ENCODE measurements around the gene CTU1.

CTU1 gene

DNA sequence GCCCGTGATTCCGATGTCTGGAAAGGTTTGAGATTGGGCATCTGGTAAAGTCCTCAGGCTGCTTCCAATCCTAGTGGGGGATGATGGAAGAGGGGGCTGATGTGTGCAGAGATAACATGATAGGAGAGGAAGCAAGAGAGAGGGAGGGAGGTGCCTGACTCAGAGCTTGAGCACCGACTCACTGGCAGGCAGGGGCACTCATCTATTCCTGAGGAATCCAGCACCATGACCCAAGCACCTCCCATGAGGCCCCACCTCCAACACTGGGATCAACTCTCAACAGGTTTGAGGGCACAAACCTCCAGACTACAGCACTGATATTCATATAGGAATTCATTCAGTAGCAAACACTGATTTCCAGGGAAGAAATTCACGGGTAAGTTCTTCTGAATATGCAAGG lies 10.9 kb upstream of the CTU1 start:
- TF ChIP-seq, protein P1, sequence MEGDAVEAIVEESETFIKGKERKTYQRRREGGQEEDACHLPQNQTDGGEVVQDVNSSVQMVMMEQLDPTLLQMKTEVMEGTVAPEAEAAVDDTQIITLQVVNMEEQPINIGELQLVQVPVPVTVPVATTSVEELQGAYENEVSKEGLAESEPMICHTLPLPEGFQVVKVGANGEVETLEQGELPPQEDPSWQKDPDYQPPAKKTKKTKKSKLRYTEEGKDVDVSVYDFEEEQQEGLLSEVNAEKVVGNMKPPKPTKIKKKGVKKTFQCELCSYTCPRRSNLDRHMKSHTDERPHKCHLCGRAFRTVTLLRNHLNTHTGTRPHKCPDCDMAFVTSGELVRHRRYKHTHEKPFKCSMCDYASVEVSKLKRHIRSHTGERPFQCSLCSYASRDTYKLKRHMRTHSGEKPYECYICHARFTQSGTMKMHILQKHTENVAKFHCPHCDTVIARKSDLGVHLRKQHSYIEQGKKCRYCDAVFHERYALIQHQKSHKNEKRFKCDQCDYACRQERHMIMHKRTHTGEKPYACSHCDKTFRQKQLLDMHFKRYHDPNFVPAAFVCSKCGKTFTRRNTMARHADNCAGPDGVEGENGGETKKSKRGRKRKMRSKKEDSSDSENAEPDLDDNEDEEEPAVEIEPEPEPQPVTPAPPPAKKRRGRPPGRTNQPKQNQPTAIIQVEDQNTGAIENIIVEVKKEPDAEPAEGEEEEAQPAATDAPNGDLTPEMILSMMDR (IDR thresholded peaks at IDR 0.05; ENCODE audit: low read depth, low read length): no peak
- no peak overlapping the region for H3K4me3 ChIP-seq (ENCODE audit: low read depth, low read length)

DNA sequence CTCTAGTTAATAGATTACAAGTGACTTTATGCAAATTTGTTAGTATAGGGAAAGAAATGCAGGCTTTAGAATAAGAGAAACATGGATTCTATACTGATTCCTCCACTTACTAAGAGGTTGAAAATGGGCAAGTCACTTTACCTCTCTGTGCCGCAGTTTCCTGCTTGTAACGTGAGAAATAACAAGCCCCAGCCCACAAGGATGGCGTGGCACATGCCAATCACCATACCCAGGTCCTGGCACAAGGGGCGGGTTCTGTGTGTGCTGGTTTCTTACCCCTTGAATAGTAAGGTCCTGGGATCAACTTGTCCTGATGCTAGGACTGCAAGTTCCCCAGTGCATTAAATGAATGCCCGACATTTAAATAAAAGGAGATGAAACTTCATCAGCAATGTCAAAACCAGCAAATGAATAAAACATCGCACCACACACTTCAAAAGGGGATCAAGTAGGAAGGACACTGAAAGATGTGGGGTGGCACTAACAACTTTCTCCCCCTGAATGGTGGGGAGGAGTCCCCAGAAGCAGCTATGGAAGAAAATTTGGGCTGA lies 8.6 kb upstream of the CTU1 start:
- TF ChIP-seq, protein P1 (IDR thresholded peaks at IDR 0.05; ENCODE audit: low read depth, low read length): no peak
- no peak overlapping the region for H3K4me3 ChIP-seq (ENCODE audit: low read depth, low read length)

DNA sequence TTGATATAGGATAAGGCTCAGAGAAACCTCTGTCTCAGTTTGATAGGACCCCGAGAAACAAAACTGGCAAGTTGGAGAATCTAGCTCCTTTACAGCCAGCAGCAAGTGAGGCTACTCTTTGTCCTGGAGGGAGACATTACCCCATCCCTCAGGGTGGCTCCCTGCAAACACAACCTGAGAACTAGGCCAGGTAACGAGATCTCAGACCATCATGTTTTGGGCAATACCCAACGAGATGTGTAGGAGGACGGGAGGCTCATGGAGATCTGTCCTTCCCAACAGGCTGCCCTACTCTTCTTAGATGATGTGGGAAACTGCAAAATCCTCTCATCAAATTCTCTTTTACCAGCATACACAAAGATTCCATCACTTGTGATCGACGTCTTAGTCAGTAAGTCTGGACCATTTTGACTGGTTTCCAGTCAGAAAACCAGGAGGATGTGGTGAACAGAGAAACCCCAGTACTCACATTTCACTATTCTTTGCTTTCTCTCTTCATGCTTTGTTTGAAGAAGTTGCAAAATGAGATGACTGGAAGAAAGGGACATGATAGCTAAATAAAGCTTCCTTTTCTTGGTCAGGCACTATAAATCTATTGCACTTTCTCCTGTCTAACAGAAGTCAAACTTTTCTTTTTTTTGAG lies 6.0 kb upstream of the CTU1 start:
- TF ChIP-seq, protein P1 (IDR thresholded peaks at IDR 0.05; ENCODE audit: low read depth, low read length): no peak
- H3K4me3 ChIP-seq (ENCODE audit: low read depth, low read length): no peak overlapping the region

DNA sequence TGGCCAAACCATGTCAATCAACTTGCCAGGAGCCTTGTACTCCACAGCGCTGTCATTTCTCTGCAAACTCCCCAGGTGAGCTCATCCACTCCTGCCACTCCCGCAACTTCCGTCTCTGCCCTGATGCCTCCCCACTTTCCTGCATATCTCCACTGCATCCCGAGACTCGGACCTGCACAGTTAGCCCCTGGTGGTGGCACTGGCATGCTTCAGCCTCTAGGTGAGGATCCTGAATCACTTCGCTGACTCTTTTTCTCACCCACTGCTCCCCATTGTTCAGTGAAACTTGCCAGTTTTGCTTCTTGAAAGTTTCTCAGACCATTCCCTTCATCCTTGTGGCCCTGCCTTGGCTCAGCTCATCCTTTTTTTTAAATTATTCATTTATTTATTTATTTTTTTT lies 3.4 kb upstream of the CTU1 start:
- TF ChIP-seq, protein P1 (IDR thresholded peaks at IDR 0.05; ENCODE audit: low read depth, low read length): peak; percentile 38
- no peak overlapping the region for H3K4me3 ChIP-seq (ENCODE audit: low read depth, low read length)

DNA sequence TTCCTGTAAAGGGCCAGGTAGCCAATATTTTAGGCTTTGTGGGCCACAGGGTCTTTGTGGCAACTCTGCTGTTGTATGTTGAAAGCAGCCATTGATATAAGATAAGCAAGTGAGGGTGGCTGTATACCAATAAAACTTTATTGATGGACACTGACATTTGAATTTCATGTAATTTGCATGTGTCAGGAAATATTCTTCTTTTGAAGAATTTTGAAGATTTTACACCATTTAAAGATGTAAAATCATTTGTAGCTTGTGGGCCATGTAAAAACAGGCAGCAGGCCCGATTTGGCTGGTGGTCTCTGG lies 2.4 kb upstream of the CTU1 start:
- TF ChIP-seq, protein P1 (IDR thresholded peaks at IDR 0.05; ENCODE audit: low read depth, low read length): no peak
- no peak overlapping the region for H3K4me3 ChIP-seq (ENCODE audit: low read depth, low read length)

DNA sequence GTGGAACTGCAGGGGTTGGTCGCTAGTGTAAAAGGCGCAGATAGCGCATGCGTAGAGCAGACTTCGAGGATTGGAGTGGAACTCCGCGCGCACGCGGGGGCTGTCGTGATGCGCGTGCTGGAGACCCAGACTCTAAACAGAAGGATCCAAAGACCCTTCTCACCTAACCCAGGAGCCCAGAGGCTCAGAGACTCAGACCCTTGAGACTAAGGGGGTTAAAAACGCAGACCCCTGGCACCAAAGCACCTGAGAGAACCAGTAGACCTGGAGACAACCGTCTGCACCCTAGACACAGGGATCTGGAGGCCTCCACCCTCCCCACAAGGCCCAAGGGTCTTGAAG lies 567 bp upstream of the CTU1 start:
- peak overlapping the region; percentile 87 for H3K4me3 ChIP-seq (ENCODE audit: low read depth, low read length)
- TF ChIP-seq, protein P1 (IDR thresholded peaks at IDR 0.05; ENCODE audit: low read depth, low read length): no peak

DNA sequence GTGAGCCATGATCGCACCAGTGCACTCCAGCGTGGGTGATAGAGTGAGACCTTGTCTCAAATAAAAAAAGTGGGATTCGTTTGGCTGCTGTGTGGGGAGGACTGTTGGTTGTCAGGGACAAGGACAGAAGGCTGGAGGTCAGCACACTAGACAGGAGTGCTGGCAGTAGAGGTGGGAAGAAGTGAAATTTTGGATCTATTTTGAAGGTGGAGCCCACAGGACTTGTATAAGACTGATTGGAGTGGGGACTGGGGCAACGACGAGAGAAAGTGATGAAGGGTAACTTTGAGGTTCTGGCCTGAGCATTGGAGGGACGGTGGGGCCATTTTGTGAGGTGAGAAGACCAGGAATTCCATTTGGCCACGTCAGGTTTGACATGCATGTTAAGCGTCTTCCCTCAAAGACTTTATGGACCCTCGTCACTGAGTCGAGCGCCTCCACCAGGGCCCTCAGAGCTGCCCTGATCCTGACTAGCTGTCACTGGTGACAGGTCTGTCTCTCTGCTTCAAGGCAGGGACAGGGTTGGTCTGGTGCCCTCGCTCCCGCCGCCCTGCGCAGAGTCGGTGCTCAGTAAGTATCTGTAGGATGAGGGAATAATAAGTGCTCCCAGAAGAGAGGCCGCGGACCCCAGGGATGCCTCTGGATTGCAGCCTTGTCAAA lies 673 bp downstream of the CTU1 start:
- TF ChIP-seq, protein P1 (IDR thresholded peaks at IDR 0.05; ENCODE audit: low read depth, low read length): no peak
- H3K4me3 ChIP-seq (ENCODE audit: low read depth, low read length): peak overlapping the region; percentile 87
